Right renal cortex interstitium (tissue), 3 donors: Measurements from ENCODE around the gene HYLS1. TPM values are rescaled to one million over a fixed set of nuclear protein-coding genes. Genes with fewer than 3 reads are reported as not detected.
"Not testable (repeated sequence)": the region's sequence is repeated elsewhere in the genome, so short reads cannot be mapped to it uniquely, and the experiment has no call there.

ENCODE experiments used
- DNase-seq, 3 donors: peaks; one replicate each; pipeline ENCODE4 v3.0.0-alpha.2; 2013; ENCODE audit warnings: low read depth in 3 of 3, low spot score in 2 of 3
- polyA plus RNA-seq, 3 donors: library from polyadenylated mRNA; unstranded; fragments of 120-200 nt; gene quantifications; one replicate each; pipeline ENCODE4 v1.2.1, GENCODE V29; 2013; ENCODE audit not compliant: insufficient read length in 3 of 3

The HYLS1 gene, protein sequence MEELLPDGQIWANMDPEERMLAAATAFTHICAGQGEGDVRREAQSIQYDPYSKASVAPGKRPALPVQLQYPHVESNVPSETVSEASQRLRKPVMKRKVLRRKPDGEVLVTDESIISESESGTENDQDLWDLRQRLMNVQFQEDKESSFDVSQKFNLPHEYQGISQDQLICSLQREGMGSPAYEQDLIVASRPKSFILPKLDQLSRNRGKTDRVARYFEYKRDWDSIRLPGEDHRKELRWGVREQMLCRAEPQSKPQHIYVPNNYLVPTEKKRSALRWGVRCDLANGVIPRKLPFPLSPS
- 10 to 100 TPM; 13.4 to 13.8 (median 13.6) TPM for polyA plus RNA-seq

DNA sequence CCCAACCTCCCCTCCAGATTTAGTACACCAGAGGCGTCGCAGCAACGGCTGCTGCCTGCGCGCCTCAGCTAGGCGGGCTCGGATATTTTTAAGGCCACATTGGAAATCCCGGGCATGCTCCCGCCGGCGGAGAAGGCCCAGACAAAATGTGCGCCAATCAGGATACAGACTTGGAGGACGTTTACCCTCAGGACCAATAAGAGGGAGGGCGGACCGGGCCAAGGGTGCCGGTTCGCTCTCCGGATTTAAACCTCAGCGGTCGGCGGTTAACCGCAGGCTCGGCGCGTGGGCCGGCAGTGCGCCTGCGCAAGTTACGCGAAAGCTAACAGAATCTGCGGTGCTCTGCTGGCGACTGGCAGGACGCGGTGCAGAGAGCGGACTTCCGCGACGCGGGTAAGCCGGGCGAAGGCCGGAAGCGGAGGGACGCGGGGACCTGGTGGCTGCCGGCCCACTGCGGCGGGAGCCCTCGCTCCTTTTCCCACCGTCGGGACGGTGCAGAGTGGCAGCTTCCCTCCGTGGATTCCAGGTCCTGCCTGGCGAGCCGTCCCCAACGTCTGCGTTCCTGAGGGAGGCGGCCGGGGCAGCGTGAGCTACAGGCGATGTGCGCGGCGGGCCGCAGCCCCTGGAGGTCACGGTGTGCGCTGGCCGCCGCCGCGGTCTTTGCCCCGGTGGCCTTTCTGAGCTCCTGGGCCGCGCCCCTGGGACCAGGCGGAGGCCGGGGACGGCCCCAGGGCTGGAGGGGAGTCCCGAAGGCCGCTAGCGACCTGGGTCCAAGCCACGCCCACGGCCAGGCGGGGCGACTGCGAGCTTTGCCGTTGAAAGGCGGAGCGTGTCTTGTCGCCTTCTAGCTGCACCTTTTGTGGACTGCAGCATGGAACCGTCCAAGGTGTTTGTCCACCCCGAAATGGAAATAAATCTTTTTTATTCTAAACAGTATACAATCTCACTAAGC is at the start of gene HYLS1:
Gene HYLS1 (plus strand): TSS at position 296 of the 952 bp plus-strand sequence. CDS start 11,701 bp downstream, outside the sequence.
- peak; percentile 84 to 87 (median 85) for DNase-seq

DNA sequence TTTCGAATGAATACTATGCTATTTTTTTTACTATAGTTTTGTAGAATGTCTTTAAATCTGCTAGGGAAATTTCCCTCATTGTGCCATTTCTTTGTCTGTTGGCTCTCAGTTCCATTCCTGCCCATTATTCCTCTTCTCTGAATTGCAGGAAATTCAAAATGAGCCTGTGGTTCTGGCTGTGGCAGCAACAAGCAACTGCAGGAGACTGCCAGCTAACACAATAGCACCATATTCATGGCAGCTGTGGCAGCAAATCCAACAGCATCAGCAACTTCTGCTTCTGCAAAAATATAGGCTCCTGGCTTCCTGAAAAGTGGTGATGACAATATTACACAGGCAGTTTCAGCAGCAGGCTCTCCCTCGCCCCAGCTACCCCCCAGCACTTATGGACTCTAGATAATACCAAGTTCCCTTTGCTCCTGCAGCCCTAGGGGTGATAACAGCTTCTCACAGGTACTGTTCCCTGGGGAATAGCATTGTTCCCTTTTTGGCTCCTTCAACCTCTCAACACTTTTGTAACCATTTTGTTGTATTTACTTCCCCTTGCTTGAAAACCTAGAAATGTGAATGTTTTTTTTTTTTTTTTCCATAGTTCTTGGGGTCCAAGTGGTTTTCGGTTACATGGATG is 45.0 kb upstream of the HYLS1 start:
- no peak for DNase-seq

DNA sequence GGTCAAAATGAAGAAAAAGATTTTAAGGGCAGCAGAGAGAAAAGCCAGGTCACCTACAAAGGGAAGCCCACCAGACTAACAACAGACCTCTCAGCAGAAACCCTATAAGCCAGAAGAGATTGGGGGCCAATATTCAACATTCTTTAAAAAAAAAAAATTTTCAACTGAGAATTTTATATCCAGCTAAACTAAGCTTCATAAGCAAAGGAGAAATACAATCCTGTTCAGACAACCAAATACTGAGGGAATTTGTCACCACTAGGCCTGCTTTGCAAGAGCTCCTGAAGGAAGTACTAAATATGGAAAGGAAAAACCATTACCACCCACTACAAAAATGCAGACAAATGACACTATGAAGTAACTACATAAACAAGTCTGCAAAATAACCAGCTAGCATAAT is 41.3 kb upstream of the HYLS1 start:
- DNase-seq: no peak

DNA sequence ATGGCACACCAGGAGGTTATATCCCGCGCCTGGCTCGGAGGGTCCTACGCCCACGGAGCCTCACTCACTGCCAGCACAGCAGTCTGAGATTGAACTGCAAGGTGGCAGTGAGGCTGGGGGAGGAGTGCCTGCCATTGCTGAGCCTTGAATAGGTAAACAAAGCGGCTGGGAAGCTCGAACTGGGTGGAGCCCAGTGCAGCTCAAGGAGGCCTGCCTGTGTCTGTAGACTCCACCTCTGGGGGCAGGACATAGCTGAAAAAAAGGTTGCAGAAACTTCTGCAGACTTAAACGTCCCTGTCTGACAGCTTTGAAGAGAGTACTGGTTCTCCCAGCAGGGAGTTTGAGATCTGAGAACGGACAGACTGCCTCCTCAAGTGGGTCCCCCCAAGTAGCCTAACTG is 29.8 kb upstream of the HYLS1 start:
- DNase-seq: not testable (repeated sequence)

DNA sequence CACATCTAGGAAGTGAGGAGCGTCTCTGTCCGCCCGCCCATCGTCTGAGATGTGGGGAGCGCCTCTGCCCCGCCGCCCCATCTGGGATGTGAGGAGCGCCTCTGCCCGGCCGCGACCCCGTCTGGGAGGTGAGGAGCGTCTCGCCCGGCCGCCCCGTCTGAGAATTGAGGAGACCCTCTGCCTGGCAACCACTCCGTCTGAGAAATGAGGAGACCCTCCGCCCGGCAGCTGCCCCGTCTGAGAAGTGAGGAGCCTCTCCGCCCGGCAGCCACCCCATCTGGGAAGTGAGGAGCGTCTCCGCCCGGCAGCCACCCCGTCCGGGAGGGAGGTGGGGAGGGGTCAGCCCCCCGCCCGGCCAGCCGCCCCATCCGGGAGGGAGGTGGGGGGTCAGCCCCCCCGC is 24.7 kb upstream of the HYLS1 start:
- not testable (repeated sequence) for DNase-seq

DNA sequence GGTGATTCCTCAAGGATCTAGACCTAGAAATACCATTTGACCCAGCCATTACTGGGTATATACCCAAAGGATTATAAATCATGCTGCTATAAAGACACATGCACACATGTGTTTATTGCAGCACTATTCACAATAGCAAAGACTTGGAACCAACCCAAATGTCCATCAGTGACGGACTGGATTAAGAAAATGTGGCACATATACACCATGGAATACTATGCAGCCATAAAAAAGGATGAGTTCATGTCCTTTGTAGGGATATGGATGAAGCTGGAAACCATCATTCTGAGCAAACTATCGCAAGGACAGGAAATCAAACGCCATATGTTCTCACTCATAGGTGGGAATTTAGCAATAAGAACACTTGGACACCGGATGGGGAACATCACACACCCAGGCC is 22.1 kb upstream of the HYLS1 start:
- DNase-seq: not testable (repeated sequence)

DNA sequence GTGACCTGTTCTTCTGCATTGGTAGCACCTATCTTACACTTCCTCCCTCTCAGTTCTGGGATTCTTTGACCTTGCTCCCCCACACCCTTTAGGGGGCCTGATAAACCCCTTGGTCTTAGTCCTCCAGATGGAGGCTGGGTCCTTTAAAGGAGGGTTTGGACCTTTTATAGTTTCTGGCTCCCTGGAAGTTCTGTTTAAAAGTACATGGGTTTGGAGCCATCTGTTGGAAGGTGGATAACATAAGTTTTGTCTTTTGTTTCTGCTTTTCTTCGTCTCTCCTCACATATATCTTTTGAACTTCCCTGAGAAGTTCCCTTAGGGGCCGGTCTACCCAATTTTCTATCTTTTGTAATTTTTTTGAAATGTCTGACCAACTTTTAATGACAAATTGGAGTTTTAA is 17.9 kb upstream of the HYLS1 start:
- no peak for DNase-seq

DNA sequence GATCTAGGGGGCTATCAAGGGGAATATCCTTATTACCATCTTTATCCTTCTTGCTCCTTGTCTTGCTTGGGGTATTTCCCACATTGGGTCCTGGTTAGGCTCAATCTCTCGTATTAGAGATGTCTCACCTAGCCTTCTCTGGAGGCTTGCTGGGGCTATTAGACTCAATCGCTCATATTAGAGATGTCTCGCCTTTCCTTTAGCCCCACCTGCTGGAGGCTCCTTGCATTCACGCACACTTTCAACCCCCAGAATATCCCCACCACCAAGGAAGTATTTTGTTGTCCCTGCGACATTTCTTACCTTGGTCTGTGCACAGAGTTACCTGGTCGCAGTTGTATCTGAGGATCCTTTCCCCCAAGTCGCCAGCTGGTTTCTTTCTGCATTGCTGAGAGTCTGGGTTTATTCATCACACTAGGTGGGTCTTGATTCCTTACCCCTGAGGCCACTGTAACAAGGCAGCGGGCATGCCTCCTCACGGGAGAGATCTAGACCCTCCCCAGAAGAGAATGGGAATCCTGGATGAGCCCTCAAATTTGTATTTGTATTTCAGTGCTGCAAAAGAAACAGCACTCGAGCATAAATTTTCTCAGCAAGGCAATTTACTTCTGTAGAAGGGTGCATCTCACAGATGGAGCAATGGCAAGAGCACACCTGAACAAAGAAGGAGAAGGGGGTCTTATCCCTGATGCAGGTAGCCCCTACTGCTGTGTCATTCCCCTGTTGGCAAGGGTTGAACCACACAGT is 15.9 kb upstream of the HYLS1 start:
- no peak for DNase-seq

DNA sequence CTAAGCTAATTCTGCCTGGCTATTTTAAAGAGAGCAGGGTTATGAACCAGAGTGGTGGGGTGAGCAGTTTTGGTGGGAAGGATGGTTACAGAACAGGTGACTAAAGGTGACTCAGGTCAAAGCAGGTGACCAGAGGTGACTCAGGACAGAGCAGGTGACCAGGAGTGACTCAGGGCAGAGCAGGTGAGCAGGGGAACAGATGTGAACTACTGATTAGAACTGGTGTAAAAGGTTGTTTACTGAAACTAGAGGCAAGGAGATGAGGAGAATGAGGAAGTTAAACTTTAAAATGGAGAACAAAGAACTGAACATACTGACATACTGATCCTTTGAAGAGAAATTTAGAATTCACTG is 15.4 kb upstream of the HYLS1 start:
- DNase-seq: no peak

DNA sequence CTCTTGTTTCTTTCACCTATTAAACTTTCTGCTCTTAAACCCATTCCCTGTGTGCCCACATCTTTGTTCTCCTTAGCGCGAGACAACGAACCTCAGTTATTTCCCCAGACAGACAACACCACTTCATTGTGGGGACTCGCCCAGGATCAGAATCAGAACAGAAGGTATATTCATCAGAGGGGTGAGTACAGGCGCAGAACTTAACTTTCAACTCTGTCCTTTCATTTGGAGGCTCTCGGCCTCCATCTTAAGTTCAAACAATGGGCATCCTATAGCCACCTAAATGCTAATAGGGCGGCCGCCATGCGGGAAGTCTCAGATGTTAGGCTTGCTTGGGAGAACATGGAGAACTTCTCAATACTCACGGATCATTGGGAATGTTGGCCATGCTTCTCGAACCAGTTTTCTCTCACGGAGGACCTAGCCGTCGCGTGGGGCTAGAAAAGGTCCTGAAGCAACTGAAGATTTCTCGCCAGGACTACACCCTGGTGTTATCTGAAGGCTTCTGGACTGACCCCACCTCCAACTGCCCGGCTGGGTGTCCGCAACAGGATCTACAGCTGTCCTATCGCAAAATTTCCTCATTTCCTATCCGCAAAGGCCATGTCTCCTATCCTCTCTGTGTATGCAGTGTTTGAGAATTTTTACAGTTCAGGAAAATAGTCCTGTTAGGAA is 13.4 kb upstream of the HYLS1 start:
- no peak for DNase-seq

DNA sequence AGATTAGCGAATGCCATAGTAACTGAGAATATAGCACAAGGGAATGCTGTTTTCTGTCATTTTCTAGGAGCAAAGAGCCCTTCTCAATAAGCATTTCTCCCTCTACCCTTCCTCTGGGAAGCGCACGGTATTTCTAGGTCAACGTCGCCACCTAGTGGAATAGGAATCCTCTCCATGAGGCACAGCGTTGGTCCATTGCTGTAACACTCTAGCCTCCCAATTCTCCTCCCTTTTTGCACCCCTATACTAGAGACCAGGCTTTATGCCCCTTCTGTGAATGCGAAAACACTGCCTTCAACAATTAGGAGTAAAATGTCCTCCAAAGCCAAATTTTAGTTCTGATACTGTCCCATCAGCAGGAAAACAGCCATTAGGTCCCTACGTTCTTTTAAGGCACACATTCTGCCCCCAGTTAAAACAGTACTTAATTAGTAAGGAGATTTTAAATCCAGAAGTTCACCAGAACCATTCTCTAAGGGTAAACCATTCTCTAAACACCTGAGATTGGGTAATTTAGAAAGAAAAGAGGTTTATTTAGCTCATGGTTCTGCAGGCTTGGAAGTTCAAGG is 12.8 kb upstream of the HYLS1 start:
- DNase-seq: peak; percentile 41 to 56 (median 47)

DNA sequence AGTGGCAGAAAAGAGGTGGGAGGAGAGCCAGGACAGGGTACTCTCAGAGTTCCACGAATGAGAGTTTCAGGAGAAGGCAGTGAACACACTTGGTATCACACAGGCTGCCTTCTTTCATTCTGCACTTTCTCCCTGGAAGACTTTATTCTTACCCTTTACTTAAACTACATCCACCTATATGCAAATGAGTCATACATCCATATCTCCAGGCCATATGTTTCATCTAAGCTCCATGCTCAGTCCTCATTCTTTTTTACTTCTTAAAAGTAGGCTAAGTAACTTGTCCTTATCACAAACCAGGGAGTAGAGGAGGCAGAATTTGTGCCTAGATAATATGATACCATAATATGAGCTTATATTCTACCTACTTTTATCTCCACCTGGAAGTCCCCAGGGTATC is 6.2 kb upstream of the HYLS1 start:
- no peak for DNase-seq

DNA sequence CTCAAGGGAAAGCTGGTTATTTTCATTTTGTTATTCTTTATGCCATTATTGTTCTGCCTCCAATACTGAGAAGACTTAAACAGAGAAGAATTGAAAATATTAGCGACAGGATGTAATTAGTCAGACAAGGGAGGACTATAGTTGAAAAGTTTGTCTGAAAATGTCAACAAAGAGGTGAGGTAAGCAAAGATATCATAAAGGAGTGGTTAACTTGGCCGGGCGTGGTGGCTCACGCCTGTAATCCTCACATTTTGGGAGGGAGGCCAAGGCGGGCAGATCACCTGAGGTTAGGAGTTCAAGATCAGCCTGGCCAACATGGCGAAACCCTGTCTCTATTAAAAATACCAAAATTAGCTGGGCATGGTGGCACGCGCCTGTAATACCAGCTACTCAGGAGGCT is 4.1 kb upstream of the HYLS1 start:
- DNase-seq: no peak

DNA sequence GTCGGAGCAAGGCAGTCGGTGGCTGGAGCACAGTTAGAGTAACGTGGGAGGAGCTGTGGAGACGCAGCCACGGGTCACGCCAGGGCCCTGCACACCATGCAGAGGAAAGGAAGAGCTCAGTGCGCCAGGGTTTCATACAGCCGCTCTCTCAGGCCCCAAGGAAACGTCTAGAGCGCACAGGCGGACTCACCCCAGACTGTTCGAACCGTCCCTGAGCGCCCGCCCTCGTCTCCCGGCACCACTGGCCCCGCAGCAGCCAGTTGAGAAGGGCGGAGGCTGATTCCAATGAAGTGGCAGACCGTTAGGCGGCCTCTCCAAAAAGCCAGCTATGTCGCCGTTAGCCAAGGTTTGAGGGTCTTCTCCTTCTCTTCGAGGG is 483 bp upstream of the HYLS1 start:
- peak in 2 of 3 donors; percentile 7 to 25 for DNase-seq

DNA sequence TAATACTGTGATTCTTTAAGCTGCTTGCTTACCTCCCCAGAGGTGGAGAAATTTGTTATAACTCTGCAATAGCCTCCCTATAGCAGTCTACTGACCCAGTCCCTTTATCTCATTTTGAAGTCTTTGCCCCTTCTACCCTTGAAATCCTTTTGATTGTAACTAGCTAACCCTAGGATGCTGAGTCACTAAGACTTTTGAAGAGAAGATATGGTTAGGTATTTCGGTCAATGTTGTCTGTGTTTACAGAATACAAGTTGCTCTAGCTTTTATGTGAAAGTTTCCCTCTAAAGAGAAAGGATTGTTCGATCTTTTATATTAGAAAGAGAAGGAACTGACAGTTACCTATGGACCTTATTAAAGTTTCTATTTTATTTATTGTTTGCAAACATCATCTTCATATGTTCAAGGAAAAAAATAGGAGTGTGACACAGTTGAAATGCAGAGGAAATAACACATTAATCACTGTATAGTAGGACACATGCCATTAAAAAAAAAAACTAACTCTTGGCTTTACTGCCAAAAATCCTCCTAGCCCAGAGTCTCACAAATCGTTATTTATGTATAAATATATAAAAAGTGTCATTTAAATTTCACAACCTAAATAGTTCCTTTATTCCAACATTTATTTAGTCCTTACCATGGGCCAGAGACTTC is 3.1 kb downstream of the HYLS1 start:
- no peak for DNase-seq

DNA sequence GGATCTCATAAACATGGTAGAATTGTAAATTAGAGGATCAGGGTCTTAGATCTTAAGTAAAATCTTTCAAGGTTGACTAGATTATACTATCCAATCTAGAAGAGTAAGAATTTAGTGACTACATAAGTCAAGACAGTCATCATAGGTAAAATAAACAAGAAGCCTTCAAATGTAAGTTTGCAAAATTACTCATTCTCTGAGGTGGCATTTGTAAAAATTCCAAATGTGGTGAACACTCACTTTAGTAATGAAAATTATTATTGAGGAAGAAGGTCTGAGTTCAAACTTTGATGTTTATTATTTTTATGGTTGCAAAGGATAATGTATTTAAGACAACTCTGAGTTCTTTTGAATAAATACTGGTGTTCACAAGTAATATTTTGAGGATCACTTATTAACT is 4.6 kb downstream of the HYLS1 start:
- no peak for DNase-seq

DNA sequence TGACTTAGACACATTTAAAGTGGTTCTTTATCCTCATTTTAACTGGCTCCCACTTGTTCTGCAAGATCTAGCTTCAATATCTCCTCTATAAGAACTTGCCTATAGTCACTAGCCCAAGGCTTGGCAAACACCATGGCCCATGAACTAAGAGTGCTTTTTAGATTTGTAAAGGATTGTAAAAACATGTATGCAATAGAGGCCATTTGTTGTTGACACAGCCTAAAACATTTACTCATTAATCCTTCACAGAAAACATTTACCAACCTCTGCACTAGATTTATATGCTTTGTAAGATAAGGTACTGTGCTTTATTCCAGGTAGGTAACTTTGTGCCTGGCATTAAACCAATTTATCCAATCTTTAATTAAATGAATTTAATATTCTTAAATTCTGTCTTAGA is 5.5 kb downstream of the HYLS1 start:
- no peak for DNase-seq

DNA sequence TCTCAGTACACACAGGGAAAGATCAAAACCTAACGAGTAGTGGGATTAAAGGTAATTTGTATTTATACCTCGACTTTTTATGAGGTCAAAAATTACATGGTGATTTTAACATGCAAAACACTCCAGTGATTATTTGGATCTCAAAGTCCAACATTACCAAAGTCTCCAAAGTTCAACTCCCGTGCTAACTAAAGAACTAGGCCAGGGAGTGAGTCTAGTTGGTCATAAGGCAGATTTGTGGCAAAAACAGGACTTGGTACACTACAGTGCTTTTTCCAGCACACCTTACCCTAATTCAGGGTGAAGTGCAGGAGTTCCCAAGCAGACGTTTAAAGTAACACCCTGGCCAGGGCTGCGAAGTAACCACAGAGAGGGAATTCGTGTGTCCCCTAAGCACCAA is 14.4 kb downstream of the HYLS1 start:
- DNase-seq: no peak

DNA sequence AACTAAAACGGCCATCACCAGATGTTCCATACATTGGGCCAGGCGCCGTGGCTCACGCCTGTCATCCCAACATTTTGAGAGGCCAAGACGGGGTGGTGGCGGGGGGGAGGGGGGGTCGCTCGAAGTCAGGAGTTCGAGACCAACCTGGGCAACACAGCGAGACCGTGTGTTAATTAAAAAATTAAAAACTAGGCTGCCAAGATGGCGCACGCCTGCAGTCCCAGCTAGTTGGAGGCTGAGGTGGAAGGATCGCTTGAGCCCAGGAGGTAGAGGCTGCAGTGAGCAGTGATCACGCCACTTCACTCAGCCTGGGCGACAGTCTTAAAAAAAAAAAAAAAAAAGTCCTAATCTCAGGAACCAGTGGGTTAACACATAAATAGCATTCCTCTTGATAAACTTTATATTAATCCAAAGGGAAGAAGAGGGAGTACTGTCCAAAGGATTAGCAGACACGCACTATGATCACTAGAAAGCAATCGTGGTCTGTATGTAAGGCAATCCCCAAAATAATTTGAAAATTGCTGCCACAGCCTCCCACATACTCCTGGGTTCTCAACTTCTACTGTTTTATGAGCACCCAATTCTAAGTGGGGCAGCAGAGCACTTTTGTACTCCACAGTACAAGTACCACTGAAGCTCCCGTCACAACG is 14.9 kb downstream of the HYLS1 start:
- no peak for DNase-seq
